SKM-1 (cell line): Measurements from ENCODE around the gene EPB41L4A.
"Not testable (repeated sequence)": the region's sequence is repeated elsewhere in the genome, so short reads cannot be mapped to it uniquely, and the experiment has no call there.

ENCODE experiments used
- DNase-seq: peaks from one replicate; lab custom pipeline; 2025; ENCODE audit not compliant: unreplicated experiment; lab: John Stamatoyannopoulos, UW

EPB41L4A gene

DNA sequence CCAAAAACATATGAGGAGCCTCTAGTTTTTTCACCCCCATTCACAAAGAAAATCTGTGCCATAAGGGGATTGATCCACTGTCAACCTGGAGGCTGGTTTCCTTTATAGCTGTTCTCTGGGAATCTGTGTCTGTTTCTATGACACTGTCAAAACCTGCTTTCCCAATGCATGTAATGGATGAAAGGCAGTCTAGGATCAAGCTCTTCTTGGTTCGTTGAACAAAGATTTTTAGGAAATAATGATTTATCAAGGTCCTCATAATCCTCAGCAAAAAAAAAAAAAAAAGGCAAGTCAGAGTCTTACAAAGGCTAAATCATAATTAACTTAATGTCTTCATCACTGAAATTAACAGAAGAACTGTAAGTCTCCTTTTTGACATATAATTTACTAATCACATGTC is 16.0 kb downstream of the EPB41L4A start:
- DNase-seq: no peak

DNA sequence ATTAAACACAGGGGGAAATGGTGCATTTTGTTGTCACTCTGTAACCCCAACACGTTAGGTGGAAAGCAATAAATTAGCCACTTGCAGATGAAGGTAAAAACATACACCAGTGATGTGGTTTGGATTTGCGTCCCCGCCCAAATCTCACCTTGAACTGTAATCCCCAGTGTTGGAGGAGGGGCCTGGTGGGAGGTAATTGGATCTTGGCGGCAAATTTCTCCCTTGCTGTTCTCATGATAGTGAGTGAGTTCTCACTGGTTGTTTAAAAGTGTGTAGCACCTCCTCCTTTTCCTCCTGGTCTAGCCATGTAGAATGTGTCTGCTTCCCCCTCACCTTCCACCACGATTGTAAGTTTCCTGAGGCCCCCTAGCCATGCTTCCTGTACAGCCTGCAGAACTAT is 17.2 kb downstream of the EPB41L4A start:
- DNase-seq: no peak

DNA sequence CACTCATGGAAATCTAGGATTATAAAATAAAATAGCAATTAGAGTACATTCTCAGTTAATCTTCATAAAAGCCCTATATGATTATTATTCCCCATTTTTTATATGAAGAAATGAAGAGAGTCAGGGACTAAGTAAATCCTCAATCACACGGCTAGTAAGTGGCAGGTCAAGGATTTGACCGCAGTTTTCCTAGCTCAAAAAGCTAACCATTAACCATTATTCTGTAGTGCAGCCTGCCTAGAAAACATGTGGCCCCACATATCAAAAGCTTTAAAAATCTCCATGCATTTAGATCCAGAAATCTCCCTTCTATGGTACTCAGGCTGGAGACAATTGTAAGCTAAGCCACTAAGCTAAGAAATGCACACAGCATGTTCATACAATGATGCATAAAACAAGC is 21.4 kb downstream of the EPB41L4A start:
- DNase-seq: no peak

DNA sequence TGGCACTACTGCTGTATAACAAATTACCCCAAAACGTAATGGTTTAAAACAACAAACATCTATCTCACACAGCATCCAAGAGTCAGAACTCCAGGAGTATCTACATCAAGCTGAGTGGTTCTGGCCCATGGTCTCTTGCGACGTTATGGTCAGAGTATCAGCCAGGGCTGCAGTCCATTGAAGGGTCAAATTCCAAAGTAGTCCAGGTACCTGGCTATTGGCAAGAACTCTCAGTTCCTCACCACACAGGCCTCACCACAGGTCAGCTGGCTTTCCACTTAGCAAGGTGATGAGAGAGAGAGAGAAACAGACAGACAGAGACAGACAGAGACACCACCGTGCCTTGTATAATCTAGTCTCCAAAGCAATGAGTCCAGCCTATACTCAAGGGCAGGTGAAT is 22.6 kb downstream of the EPB41L4A start:
- no peak for DNase-seq

DNA sequence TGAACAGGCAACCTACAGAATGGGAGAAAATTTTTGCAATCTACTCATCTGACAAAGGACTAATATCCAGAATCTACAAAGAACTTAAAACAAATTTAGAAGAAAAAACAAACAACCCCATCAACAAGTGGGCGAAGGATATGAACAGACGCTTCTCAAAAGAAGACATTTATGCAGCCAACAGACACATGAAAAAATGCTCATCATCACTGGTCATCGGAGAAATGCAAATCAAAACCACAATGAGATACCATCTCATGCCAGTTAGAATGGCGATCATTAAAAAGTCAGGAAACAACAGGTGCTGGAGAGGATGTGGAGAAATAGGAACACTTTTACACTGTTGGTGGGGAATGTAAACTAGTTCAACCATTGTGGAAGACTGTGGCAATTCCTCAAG is 23.8 kb downstream of the EPB41L4A start:
- DNase-seq: not testable (repeated sequence)

DNA sequence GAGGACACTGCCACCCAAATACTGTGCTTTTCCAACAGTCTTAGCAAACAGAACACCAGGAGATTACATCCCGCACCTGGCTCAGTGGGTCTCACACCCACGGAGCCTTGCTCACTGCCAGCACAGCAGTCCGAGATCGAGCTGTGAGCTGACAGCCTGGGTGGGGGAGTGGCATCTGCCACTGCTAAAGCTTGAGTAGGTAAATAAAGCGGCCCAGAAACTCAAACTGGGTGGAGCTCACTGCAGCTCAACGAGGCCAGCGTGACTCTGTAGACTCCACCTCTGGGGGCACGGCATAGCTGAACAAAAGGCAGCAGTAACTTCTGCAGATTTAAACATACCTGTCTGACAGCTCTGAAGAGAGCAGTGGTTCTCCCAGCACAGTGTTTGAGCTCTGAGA is 28.8 kb downstream of the EPB41L4A start:
- DNase-seq: no peak

DNA sequence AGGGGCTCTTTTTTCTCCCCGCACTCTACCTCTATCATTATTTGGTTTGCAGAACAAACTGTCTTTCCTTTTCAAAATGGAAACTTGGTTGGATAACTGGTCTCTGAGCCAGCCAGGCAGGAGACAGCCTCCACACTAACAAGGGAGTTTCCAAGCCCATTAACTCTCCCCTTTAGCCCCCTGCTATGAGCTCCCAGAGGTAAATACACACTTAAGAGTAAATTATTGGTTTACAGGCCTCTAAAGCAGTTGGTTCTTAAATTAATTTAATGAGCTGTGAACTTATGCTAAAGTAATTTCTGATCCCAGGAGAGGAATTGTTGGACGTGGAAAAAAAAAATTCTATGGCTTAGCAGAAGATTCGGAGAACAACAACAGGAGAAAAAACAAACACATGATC is 30.3 kb downstream of the EPB41L4A start:
- DNase-seq: no peak

DNA sequence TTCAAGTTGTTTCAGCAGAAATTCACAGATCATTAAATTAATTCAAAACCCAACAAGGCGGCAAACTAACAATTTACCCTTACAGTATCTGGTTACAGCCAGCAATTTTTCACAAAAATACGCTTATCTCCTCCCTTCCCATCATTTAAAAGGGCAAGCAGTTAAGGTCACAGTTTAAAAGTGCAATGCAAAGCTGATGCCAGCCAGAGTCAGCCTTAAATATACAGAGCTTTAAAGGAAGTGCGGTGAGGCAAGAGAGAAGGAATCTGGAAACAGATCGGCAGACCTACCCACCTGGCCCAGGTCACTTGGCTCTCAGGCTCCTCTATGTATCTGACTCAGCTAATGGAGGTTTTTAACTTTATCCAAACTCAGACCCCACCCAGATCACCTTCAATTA is 31.0 kb downstream of the EPB41L4A start:
- no peak for DNase-seq

DNA sequence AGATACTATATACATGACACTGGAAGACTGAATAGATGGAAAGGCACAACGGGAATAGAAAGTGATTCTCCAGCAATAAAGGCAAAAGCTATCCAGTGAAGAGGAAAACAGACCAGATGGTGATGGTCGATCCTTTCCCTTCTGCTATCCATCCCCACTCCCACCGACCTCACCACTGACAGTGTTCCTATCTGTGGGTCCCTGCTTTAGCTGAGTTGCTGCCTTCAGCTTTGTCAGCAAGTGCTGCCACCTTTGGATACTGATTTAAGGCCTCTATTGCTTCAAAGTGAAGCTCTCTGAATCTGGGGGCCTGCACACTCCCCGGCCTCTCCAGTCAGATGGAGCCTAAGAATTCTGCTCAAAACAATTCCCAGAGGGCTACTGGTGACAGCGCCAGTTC is 32.3 kb downstream of the EPB41L4A start:
- DNase-seq: no peak

DNA sequence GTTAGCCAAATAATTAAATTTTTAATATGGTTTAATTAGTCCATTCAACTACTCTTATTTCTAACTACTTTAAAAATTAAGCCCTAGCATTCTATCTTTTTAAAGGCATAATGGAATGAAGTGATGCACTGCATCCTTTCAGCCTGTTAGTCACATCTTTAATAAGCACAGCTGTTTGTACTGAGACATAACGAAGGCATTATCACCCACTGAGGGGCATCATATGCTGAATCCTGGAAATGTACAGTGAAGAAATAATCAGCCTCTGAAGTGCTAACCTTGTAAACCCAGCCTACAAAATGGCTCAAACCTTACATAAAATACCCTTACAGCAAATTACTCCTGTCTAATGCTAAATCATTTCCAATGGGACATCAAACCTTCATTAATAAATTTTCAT is 33.1 kb downstream of the EPB41L4A start:
- DNase-seq: no peak

DNA sequence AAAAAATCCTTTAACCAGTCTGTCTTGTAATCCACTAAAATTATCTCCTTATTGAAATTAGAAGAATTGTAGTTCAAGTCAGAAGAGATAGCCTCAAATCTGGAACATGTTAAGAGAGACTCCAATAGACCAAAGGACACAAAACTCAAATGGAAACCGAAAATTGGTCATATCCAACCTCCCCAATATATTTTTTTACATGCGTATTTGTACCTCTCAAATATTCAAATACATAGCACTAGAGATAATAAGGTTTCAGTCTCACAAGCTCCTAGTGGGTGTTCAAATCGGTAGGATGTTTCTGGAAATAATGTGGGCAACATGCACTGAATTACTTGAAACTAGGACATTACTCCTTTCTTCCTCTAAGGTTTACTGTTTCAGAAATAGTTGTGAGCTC is 33.5 kb downstream of the EPB41L4A start:
- no peak for DNase-seq

DNA sequence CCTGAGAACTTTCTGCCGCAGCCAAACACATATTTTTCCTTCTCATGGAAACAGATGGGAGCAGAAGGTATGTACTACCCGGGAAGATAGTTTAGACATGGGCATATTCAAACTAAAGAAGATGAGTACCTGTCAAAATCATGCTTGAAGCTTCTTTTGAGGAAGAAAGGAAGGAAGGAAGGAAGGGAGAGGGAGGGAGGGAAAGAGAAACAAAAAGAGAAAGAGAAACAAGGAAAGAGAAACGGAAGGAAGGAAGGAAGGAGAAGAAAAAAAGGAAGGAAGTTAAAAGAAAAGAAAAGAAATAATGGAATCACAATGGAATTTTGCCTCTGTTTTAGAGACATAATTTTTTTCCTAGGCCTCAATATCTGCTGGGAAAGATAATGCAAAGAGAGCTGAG is 34.6 kb downstream of the EPB41L4A start:
- DNase-seq: no peak

DNA sequence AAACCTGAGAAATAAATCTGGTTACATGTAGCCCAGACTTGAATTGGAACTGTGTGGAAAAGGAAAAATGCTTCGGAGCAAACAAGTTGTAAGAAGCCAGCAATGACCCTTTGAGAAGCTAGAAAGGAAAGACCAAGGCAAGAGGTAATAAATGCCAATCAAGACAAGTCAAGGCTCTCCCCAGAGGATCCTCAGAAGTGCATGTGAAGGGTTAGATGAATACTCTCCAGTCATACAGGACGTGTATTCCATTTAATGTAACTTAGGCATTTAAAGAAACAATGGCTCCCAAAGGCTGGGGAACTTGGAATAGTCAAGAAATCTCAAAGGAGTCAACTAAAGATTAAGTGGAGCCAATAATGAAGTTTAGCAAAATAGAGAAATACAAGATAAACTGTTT is 36.2 kb downstream of the EPB41L4A start:
- no peak for DNase-seq

DNA sequence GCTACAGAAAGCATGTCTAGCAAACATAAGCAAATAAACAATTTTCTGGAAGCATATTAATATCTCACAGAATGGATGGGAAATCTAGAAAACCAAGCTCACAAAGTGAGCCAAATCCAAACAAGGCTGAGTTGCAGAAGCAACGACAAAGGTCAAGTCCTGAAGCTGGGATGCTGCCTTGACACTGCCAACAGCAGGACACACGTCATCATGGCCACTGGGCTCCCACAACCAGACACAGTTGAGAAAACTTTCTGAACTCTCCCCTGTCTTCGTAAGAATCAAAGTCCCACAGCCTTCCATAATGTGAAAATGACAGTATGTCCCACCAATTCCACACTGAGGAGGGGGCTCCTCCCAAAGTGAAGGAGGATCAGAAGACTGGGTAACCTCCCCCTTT is 37.6 kb downstream of the EPB41L4A start:
- no peak for DNase-seq

DNA sequence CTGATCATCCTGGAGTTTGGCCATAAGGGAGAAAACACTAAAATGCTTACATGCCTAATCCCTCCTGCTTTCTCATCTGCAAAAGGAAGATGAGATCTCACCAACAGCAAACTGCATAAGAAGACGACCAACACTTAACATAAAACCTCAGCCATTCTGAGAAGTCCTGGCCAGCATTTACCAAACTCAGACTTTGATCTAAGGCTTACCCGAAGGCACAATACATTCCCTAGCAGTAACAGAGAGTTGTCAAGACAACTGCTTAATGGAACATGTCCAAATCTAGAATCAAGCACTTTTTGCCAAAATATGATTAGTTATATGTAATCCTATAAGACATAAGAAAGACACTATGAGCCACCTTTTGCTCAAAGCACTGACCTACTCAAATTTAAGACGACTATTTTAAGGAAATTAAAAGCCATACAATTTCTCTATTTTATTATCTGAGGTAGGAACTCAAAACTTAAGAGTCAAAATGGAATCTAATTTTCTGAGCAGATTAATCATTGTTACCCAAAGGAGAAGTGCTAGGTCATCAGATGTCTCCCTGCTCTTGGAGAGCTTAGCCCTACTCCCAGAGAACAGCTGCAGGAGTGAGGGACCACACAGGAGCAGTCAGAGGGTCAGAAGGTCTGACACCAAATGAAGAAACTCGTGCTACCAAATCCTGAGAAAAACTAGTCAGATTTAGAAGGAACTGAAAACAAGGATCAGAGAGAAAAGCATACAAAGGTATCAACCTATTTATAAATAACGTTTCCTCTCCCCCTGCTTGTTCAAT is 39.3 kb downstream of the EPB41L4A start:
- DNase-seq: no peak

DNA sequence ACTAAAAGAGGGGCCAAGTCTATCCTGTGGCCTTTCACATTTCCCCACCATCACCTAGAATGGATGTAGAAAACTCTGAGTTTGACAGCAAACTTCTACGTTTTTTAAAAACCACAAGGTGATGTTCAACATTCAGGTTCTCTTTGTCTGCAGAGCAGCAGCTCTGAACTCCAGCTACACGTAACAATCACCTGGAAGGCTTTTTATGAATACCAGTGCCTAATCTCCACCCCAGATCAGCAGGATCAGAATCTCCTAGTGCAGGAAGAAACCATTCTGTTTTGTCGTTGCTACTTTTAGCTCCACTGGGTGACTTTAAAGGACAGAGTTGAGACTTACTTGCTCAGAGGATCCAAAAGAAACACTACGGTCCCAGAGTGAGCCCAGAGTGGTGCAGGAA is 44.3 kb downstream of the EPB41L4A start:
- no peak for DNase-seq

DNA sequence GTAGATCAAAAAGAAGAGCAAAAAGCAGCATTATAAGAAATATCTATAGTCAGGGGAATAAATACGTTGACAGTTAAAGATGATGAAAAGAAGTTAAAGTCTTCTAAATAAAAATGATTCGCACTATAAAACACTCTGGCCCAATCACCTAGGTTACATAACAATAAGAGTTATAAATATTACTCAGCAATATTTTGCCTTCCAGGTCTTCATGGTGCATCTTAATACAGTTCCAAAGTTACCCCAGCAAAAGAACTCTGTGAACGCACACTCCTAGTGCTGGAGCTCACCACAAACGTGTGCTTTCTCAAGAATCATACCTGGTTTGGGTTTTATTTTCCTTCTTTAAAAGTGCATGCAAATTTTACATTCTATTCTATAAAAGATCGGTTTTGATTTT is 44.7 kb downstream of the EPB41L4A start:
- no peak for DNase-seq

DNA sequence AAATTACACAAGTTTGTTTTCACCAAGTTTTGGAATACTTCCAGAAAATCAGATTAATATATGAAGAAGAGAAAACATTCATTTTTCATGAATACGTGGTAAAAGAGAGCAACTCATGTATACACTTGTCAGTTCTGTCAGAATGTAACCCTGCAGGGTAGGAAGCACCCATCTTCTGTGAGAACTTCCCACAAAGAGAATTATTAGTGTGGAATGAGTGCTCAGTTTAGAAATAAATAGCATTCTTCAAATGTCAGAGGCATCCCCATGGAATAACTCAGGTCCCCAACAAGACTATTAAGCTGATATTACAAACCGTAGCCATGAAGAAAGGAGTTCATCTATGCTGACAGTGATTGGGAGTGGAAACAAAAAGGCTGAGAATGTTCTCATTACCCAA is 45.2 kb downstream of the EPB41L4A start:
- DNase-seq: no peak

DNA sequence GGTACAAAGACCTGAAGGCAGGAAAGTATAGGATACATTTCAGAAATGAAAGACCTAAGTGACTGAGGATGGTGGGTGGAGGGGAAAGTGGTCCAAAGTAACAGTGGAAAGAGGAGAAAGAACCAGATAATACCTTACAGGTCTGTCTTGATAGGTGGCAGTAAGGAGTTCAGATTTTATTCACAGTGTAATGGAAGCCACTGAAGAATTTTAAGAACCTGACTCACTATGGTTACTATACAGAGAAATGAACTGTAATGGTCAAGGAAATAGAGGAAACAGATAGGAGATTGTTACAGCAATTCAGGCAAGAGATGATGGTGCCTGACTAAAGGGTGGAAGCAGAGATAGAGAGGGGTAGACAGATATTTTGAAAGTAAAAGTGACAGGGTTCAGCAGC is 46.5 kb downstream of the EPB41L4A start:
- DNase-seq: no peak

DNA sequence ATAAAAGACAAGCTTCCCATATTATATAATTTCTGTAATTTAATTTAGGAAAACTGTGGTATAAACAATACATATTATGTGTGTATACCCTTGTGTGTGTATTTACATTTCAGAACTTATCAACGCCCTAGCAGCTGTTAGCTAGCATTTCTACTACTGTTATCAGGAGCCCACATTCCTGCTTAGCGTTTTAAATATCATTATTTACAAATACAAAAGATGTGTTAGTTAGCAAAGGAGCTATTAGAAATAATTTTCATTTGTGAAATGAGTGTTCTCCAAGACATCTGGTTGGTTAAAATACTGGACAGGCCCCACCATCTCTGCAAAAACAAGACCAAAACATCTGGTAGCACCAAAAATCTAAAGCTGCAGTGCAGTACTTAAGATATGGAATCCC is 48.0 kb downstream of the EPB41L4A start:
- DNase-seq: no peak

DNA sequence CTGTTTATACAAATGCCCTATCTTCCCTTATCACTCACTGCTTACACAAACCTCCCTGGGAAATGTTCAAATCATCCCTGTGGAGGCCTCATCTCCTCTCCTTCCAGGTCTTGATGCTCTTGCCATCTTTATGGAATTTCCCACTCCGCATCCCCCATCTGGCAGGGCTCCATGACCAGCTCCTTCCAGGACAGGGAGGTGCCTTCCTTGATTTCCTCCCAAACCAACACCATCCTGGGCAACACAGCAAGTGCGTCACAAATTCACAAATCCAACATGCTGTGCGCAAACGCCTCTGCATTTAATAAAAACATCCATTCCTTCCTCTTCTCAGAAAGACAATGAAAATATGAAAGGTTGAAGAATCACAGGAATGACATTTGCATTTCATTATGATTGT is 51.7 kb downstream of the EPB41L4A start:
- no peak for DNase-seq

DNA sequence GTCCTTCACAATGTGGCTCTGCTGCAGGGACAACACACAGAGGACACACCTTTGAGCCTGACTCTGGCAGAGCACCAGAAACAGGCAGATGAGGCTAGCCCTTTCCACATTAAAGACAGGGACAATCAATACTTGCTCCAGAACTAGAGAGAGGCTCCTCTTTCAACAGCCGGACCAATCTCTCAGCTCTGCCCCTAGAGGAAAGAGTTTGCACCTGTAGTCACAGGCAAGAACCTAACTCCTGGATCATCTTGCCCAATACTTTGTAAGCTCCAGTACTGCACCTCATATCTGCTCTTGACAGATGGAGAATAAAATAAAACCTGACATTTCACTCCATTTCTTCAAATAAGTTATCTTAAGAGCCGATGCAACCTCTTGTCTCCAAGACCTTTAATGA is 52.1 kb downstream of the EPB41L4A start:
- DNase-seq: no peak

DNA sequence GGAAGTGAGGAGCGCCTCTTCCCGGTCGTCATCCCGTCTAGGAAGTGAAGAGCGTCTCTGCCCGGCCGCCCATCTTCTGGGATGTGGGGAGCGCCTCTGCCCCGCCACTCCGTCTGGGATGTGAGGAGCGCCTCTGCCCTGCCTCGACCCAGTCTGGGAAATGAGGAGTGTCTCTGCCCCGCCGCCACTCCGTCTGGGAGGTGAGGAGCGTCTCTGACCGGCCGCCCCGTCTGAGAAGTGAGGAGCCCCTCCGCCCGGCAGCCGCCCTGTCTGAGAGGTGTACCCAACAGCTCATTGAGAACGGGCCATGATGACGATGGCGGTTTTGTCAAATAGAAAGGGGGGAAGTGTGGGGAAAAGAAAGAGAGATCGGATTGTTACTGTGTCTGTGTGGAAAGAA is 58.3 kb downstream of the EPB41L4A start:
- not testable (repeated sequence) for DNase-seq
